Stimulated activated CD4-positive, alpha-beta T cell treated with anti-CD3 and anti-CD28 coated beads, Interleukin-2, amount 100 ng/mL, for 48 hours (primary cell): ENCODE data around the gene CRLF2.
A peak's percentile ranks its signal among the peaks of the same experiment; 100 is the strongest.
"Not testable (repeated sequence)": the region's sequence is repeated elsewhere in the genome, so short reads cannot be mapped to it uniquely, and the experiment has no call there.

ENCODE experiments used
- DNase-seq, 2 donors: peaks; one replicate each; pipeline ENCODE4 v3.0.0-alpha.2; 2020

The CRLF2 gene

GRCh38 chrX:1210844-1211243, 1.6 kb downstream of the CRLF2 start:
- DNase-seq, result no peak

- DNase-seq, result no peak
Observed at GRCh38 chrX:1207496-1208025, 4.9 kb downstream of the CRLF2 start.

DNA sequence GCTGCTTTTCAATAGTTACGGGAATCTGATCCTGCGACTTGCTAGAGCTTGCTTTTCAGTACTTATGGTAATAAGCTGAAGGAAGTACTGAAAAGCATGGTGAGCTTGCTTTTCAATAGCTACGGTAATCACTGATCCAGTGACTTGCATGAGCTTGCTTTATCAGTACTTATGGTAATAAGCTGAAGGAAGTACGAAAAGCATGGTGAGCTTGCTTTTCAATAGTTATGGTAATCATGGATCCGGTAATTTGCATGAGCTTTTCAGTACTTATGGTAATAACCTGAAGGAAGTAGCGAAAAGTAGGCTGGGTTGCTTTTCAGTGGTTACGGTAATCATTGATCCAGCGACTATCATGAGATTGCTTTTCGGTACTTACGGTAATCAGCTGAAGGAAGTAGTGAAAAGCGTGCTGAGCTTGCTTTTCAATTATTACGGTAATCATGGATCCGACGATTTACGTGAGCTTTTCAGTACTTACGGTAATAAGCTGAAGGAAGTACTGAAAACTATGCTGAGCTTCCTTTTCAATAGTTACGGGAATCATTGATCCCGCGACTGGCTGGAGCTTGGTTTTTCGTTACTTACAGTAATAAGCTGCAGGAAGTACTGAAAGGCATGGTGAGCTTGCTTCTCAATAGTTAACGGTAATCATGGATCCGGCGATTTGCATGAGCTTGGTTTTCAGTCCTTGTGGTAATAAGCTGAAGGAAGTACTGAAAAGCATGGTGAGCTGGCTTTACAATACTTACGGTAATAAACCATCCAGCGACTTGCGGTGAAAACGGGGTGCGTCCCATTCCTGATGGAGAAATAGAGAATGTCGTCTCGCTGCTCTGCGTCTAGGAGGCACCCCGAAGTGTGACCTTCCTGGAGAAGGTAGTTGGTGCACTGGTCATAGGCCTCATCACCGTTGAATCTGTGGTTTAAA, 6.5 kb downstream of the CRLF2 start:
- DNase-seq, result peak in 1 of 2 donors; percentile 33

DNA sequence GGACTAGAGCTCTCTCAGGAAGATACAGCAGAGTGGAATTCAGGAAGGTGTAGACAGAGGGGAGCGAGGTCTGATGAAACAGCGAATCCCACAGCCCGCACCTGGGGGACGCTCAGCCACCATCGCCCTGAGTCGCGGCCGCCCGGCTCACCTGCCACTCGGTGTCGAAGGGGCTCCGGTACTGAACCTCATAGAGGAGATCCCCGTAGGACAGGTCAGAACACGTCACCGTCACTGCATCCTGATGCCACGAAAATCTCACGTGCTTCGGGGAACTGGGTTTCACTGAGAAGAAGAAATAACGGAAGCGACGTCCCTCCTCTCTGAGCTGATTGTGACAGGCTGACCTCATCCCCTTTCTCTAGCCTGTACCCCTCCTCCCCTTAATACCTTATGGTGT, 10.2 kb downstream of the CRLF2 start:
- no peak for DNase-seq

- no peak for DNase-seq
Observed at GRCh38 chrX:1196436-1196835, 16.0 kb downstream of the CRLF2 start.

DNA sequence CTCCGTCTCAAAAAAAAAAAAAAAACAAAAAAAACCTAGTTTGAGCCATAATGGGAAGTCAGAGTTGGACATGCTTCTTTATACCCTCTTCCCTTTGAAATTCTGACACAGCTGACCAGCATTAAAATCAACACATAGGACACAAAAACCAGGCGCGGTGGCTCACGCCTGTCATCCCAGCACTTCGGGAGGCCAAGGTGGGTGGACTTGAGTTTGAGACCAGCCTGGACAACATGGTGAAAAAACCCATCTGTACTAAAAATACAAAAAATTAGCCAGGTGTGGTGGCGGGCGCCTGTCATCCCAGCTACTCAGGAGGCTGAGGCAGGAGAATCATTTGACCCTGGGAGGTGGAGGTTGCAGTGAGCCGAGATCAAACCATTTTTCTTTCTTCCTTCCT, 20.3 kb downstream of the CRLF2 start:
- DNase-seq, result not testable (repeated sequence)

DNA sequence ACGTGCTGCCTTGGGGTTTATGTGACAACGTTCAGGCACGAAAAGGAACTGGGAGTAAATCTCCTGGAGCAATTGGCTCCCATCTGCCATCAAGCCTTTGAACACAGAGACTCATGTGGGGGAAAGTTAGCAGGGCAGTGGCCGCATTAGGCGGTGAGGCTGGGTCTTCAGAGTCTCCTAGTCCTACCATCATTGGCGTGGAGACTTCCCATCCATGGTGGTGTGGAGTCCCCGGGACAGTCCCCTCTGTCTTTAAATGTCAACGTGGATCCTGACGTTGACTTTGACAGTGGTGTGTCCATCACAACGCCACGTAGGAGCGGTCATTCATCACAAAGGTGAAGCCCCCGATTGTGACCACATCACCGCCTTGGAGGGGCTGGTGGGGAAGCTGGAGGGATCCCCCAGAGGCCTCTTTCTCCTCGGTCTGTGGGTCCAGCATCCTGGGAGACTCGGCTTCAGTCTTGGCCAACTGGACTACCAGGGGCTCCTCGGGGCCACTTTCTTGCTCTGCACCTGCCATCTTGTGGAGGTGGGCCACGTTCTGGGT, 21.8 kb downstream of the CRLF2 start:
- DNase-seq, result no peak

GRCh38 chrX:1185561-1185960, 26.9 kb downstream of the CRLF2 start:
- DNase-seq, result no peak

GRCh38 chrX:1182211-1182610, 30.2 kb downstream of the CRLF2 start:
- DNase-seq, result no peak

GRCh38 chrX:1181661-1182060, 30.8 kb downstream of the CRLF2 start:
- not testable (repeated sequence) for DNase-seq

GRCh38 chrX:1181170-1181569, 31.3 kb downstream of the CRLF2 start:
- DNase-seq, result no peak

DNA sequence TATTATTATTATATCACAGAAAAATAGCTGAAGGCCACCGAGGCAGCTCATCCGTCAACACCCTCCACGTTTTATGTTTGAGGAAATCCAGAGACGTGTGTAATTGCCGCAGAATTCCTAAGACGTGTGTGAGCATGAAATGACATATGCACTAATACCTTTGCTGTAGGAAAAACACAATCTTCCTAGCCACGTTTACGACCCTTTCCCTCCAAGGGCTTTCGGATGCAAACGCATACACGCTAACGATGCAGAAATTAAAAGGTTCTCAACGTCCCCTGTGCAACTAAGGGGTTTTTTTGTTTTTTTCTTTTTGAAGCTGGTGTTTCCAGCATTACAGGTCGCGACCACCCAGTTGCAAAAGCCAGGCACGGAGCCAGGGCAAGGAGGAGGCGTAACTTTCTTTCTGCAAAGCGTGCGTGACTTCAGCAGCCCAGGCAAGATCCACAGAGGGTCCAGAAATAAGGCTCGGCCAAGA, 33.8 kb downstream of the CRLF2 start:
- DNase-seq, result no peak

GRCh38 chrX:1176531-1177320, 35.7 kb downstream of the CRLF2 start:
- not testable (repeated sequence) for DNase-seq

GRCh38 chrX:1174609-1175545, 37.6 kb downstream of the CRLF2 start:
- DNase-seq, result not testable (repeated sequence)

- DNase-seq, result not testable (repeated sequence)
Observed at GRCh38 chrX:1173435-1173834, 39.0 kb downstream of the CRLF2 start.

- DNase-seq, result no peak
Observed at GRCh38 chrX:1172496-1172895, 40.0 kb downstream of the CRLF2 start.

GRCh38 chrX:1171915-1172314, 40.5 kb downstream of the CRLF2 start:
- not testable (repeated sequence) for DNase-seq

GRCh38 chrX:1170243-1170642, 42.2 kb downstream of the CRLF2 start:
- DNase-seq, result no peak

DNA sequence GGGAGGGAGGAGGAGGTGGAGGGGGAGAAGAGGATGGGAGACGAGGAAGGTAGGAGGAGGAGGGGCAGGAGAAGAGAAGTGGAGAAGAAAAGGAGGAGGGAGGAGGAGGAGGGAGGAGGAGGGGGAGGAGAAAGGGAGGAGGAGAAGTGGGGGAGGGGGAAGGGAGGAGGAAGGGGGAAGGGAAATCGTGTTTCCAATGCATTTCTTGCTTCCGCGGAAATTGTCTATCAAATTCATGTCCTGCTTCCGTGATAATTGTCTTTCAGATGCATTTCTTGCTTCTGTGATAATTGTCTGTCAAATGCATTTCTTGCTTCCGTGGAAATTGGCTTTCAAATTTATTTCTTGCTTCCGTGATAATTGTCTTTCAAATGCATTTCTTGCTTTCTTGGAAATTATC, 43.3 kb downstream of the CRLF2 start:
- DNase-seq, result no peak

DNA sequence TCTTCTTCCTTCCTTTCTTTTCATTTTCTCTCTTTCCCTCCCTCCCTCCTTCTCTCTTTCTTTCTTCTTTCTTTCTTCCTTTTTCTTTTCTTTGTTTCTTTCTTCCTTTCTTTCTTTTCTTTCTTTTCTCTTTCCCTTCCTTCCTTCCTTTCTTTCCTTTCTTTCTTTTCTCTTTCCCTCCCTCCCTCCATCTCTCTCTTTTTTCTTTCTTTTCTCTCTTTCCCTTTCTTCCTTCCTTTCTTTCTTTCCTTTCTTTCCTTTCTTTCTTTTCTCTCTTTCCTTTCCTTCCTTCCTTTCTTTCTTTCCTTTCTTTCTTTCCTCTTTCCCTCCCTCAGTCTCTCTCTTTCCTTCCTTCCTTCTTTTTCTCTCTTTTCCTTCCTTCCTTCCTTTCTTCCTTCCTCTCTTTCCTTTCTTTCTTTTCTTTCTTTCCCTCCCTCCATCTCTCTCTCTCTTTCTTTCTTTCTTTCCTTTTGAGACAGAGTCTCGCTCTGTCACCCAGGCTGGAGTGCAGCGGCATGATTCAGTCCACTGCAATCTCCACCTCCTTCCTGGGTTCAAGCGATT, 44.4 kb downstream of the CRLF2 start:
- DNase-seq, result no peak

DNA sequence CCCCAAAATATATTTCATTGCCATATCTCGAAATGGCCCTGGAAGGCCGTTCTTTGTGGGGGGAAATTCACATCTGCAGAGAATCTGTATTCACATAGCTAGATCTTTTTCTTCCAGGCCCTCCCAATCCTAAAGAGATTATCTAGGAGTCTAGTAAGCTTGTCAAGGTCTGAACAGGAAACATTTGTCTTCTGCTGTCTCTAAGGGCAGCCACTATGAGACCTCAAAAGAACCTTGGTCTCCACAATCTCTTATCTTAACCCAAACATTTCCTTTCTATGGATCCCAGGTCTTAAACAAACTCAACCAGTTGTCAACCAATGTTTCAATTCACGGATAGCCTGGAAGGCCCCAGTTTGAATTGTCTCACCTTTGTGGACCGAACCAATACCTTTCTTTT, 45.0 kb downstream of the CRLF2 start:
- no peak for DNase-seq
